Measurements from ENCODE around the gene IGFALS. TPM values are rescaled to one million over a fixed set of nuclear protein-coding genes. Genes with fewer than 3 reads are reported as not detected.

Gene IGFALS
- total and polyA plus RNA-seq, 2 donors (not counting 3 experiments of a cell fraction or from before 2014, with no cell fraction given) = not detected

GRCh38 chr16:1752853-1753252, 40.7 kb downstream of the IGFALS start:
- H3K4me1 ChIP-seq (ENCODE audit: control insufficient read depth, extremely low read depth, insufficient read depth, low read length) = no peaks in the 10 kb centered on the region
- dilution Hi-C loops (cut with MboI; ENCODE audit: extremely low pct_ligation_motif_present, low sequenced_read_pairs) (no loop called here), intact Hi-C loops (cut with micrococcal nuclease) (no loop called here)
- ChIA-PET CTCF (no interaction called here), POLR2A (no interaction called here)
- H3K79me2 ChIP-seq (ENCODE audit: control insufficient read depth, insufficient read depth, low read length) = no peaks in the 10 kb centered on the region
- H3K4me2 ChIP-seq (ENCODE audit: insufficient read depth, low read length) = no peak overlapping the region
- no peak overlapping the region for H3K4me3 ChIP-seq (replicated peaks in 1 of 3; ENCODE audit: insufficient read depth in 1 of 3, low read depth in 1 of 3, low read length in 3 of 3)
- no peak overlapping the region for H2AFZ ChIP-seq (ENCODE audit: low read depth, low read length)
- DNase-seq (ENCODE audit: low read depth, low spot score) = no peak
- no TSS peak for BruUV-seq (replicated peaks)
- H4K20me1 ChIP-seq (replicated peaks; ENCODE audit: control insufficient read depth, extremely low read depth, insufficient read depth, low read length) = no peaks in the 10 kb centered on the region
- peaks cover 4 to 41% of the 10 kb centered on the region in 2 experiments for H3K36me3 ChIP-seq (ENCODE audit: control insufficient read depth in 2 of 2, extremely low read depth in 1 of 2, insufficient read depth in 2 of 2, low read length in 2 of 2)
- H3K9ac ChIP-seq (replicated peaks; ENCODE audit: extremely low read depth, insufficient read depth, low read length) = no peak overlapping the region
- H3K9me1 ChIP-seq (replicated peaks; ENCODE audit: control insufficient read depth, extremely low read depth, insufficient read depth, low read length) = no peaks in the 10 kb centered on the region
- FAIRE-seq = no peak
- H3K27ac ChIP-seq (ENCODE audit: insufficient read depth, low read depth, low read length) = no peak overlapping the region
- H3K9me3 ChIP-seq (replicated peaks; ENCODE audit: control insufficient read depth, insufficient read depth, low read length) = no peaks in the 10 kb centered on the region
- H3K27me3 ChIP-seq (ENCODE audit: control insufficient read depth in 2 of 2, insufficient read depth in 2 of 2, low read length in 2 of 2) = no peaks in the 10 kb centered on the region
- TF ChIP-seq MAX (IDR thresholded peaks at IDR 0.05; ENCODE audit: insufficient read depth, insufficient read length) (no peak), POLR2AphosphoS5 (IDR thresholded peaks at IDR 0.05; ENCODE audit: insufficient read depth, low read depth, low read length) (no peak), GATA2 (IDR thresholded peaks at IDR 0.05; ENCODE audit: insufficient read depth, insufficient read length, low read depth, low read length) (no peak), CTCF (IDR thresholded peaks at IDR 0.05; ENCODE audit: extremely low read depth in 1 of 2, insufficient read depth in 1 of 2, low read depth in 1 of 2, low read length in 2 of 2) (no peak)

- no peak overlapping the region for H2AFZ ChIP-seq (ENCODE audit: low read depth, low read length)
- H3K4me3 ChIP-seq (replicated peaks in 1 of 3; ENCODE audit: insufficient read depth in 1 of 3, low read depth in 1 of 3, low read length in 3 of 3) = no peak overlapping the region
- H3K79me2 ChIP-seq (ENCODE audit: control insufficient read depth, insufficient read depth, low read length) = no peaks in the 10 kb centered on the region
- no peak overlapping the region for H3K27ac ChIP-seq (ENCODE audit: insufficient read depth, low read depth, low read length)
- no peak for FAIRE-seq
- DNase-seq (ENCODE audit: low read depth, low spot score) = no peak
- TF ChIP-seq EZH2 (IDR thresholded peaks at IDR 0.05; ENCODE audit: borderline replicate concordance, low read depth, low read length, severe bottlenecking) = no peak
- TF ChIP-seq POLR2A (IDR thresholded peaks at IDR 0.05; ENCODE audit: low read depth, low read length) = no peak
- TF ChIP-seq POLR2AphosphoS5 (IDR thresholded peaks at IDR 0.05; ENCODE audit: insufficient read depth, low read depth, low read length) = no peak
- no peak for TF ChIP-seq CTCF (IDR thresholded peaks at IDR 0.05; ENCODE audit: extremely low read depth in 1 of 2, insufficient read depth in 1 of 2, low read depth in 1 of 2, low read length in 2 of 2)
- TF ChIP-seq GATA2 (IDR thresholded peaks at IDR 0.05; ENCODE audit: insufficient read depth, insufficient read length, low read depth, low read length) = no peak
- no peak for TF ChIP-seq MAX (IDR thresholded peaks at IDR 0.05; ENCODE audit: insufficient read depth, insufficient read length)
- no peak for TF ChIP-seq MYC (IDR thresholded peaks at IDR 0.05; ENCODE audit: low read depth, low read length)
- no peak for TF ChIP-seq JUN (IDR thresholded peaks at IDR 0.05; ENCODE audit: borderline replicate concordance, insufficient read depth, insufficient read length, low read depth)
- no peak for TF ChIP-seq FOS (IDR thresholded peaks at IDR 0.05; ENCODE audit: borderline replicate concordance, insufficient read depth, low read length)
- ChIA-PET CTCF (interaction anchor here (0.8 to 1.3 kb wide), 2 partner anchors 19 to 74 kb away, joined by 3 read pairs; partner anchors contain the start of gene JPT2), POLR2A (no interaction called here)
- peaks cover 7 to 44% of the 10 kb centered on the region in 2 experiments for H3K36me3 ChIP-seq (ENCODE audit: control insufficient read depth in 2 of 2, extremely low read depth in 1 of 2, insufficient read depth in 2 of 2, low read length in 2 of 2)
- no peaks in the 10 kb centered on the region for H4K20me1 ChIP-seq (replicated peaks; ENCODE audit: control insufficient read depth, extremely low read depth, insufficient read depth, low read length)
- H3K9me3 ChIP-seq (replicated peaks; ENCODE audit: control insufficient read depth, insufficient read depth, low read length) = no peaks in the 10 kb centered on the region
- intact Hi-C loops (cut with micrococcal nuclease) (no loop called here), dilution Hi-C loops (cut with MboI; ENCODE audit: extremely low pct_ligation_motif_present, low sequenced_read_pairs) (no loop called here)
- H3K9me1 ChIP-seq (replicated peaks; ENCODE audit: control insufficient read depth, extremely low read depth, insufficient read depth, low read length) = no peaks in the 10 kb centered on the region
- H3K4me1 ChIP-seq (ENCODE audit: control insufficient read depth, extremely low read depth, insufficient read depth, low read length) = no peaks in the 10 kb centered on the region
- H3K27me3 ChIP-seq (ENCODE audit: control insufficient read depth in 2 of 2, insufficient read depth in 2 of 2, low read length in 2 of 2) = no peaks in the 10 kb centered on the region
- H3K4me2 ChIP-seq (ENCODE audit: insufficient read depth, low read length) = no peak overlapping the region
- no peak overlapping the region for H3K9ac ChIP-seq (replicated peaks; ENCODE audit: extremely low read depth, insufficient read depth, low read length)
- no TSS peak for BruUV-seq (replicated peaks)
These were observed 41.6 kb downstream of the IGFALS start for GRCh38 chr16:1751946-1752345.

Data from endothelial cell of umbilical vein (primary cell).